CD4-positive, alpha-beta T cell treated with Interleukin-15 for 4 hours (primary cell): ENCODE measurements around the gene FANCI.

Experiments
- DNase-seq: peaks from one replicate; pipeline ENCODE4 v3.0.0-alpha.2; 2020; ENCODE audit warnings: low spot score

FANCI gene

DNA sequence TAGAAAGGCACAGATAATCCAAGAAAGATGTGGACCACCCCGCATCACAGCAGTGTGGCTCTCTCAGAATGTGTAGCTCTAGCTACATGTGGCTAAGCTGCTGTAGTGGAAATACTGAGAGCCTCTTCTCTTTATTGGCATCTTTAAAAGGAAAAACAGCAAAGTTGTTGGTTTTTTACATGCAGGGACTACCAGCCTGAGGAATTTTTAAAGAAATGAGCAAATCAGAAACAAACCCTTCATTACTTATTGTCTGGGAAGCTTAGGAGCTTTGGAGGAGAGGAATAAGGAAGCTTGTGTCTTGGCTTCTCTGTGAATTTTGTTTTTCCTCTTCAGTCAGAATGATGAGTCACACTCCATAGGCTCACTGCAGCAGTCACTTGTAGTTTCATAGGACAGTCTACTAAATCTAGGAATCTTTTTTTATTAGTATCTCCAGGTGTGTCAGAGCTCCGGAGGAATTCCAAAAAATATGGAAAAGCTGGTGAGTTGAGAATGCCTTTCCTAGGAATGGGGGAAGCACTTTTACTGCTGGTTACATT, 63.3 kb downstream of the FANCI start:
- no peak for DNase-seq

DNA sequence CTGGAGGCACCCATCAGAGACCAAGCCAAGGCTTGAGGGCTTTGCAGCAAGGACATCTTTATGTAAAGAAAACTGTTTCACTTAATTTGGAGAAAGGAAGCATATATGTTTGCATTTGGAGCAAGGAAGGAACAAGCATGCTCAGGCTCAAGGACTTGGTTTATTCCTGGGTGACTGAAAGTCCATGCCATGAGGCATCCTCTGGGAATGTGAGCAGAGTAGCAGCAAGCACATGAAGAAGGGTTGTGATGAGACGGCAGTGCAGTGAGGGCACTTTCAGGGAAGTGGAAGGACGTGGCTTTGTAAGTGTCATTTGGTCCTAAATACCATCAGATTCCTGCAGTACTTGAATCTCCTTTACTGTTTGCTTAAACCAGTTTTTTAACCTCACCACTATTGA, 64.0 kb downstream of the FANCI start:
- DNase-seq = no peak

DNA sequence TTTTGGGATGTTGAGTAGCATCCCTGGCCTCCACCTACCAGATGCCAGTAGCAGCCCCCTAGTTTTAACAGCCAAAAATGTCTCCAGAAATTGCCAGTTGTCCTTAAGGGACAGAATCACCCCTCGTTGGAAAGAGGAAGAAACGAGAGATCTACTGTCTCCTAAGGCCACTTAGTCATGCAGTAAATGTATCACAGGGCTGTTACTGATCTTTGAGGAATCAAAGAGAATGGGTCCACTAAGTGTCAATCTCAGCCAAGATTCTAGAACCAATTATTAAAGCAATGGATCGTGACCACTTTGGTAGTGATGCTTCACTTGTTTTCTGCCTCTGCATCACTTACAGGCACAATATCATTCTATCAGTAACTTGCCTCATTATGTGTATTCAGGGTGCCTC, 64.5 kb downstream of the FANCI start:
- no peak for DNase-seq

DNA sequence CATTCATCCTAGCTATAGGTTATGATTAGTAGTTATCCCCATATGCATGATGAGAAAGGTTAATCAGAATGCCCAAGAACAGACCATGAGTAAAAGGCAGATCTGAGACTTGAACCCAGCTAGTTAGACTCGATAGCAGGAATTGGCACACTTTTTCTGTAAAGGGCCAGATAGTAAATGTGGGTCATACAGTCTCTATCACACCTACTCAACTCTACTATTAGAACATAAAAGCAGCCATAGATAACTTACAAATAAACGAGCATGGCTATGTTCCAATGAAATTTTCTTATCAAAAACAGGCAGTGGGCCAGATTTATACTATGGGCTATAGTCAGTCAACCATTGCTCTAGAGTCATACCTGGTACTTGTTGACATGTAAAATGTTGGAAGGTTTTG, 66.2 kb downstream of the FANCI start:
- DNase-seq = no peak

DNA sequence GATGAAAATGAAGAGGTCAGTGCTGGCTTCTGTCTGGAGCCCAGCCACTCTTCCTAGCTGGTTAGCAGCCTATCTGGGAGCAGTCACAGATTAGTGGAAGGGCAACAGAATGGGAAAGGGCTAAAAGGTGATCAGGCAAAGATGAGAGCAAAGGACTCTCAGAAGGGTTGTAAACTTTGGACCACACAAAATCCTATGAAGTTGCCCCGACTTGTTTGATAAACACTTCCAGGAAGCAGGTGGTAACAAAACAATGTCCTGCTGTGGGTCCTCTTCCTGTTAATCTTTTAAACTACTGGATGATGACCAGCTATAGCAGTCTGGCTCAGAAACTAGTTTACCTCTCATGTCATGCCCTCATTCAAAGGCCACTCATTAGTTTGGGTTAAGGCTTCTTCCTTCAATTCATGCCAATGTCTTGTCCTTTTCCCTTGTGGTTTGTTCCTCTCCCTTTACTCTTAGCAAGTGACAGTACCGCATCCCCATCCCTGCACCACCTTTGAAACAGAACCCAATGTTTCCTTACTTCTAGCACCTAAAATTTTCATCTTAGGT, 71.7 kb downstream of the FANCI start:
- no peak for DNase-seq

GRCh38 chr15:89316504-89316903, 72.7 kb downstream of the FANCI start:
- no peak for DNase-seq

GRCh38 chr15:89317186-89317720, 73.5 kb downstream of the FANCI start:
- DNase-seq = no peak

DNA sequence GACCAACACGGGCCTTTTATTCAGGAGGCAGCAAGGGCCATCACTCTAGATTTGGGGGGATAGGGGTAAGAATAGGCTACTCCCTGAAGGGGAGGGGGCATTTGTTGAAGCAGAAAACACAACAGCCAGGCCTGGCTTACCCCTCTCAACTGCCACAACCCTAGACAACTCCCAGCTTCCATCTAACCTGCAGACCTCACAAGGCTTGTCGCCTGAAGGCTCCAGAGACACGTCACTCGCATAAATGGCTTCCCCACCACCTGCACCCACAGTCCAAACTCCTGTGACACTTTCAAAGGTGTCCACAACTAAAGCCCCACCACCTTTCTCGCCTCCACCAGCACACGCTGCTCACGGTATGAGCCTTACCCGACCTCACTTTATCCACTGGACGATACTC, 75.9 kb downstream of the FANCI start:
- DNase-seq = no peak

DNA sequence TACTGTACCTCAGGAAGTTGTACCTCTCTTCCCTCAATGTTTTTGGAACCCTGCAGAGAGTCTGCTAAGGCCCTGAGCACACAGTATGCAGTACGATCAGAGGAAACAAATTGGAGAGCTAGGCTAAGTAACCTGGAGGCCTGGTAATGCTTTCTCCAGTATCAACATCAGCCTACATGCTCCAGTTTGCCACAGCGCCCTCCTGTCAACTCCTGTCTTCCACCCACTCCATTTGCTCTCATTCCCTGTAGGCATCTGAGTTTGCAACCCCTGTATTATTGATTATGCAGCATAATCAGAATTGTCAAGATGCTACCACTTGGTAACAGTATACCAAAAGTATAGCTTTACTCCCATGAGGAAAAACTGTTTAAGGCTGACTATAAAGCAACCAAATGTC, 76.4 kb downstream of the FANCI start:
- no peak for DNase-seq

GRCh38 chr15:89321521-89322410, 78.0 kb downstream of the FANCI start:
- no peak for DNase-seq

DNA sequence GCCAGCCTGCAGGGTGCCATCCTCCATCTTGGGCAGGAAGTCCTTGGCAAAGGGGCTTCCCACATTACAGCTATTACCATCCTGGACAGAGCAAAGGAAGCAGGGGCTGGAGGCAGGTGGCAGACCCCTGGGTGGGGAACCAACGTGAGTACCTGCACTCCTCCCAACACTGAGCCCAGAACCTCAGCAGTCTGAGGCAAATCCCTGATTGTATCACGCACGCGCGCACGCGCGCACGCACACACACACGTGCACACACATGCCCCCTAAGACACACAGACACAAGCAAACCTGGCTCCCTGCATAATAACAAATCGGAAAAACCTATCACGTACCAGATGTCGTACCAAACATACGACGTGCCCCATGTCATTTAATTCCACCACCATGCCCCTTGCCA, 79.0 kb downstream of the FANCI start:
- no peak for DNase-seq

GRCh38 chr15:89323825-89324224, 80.0 kb downstream of the FANCI start:
- DNase-seq = no peak

DNA sequence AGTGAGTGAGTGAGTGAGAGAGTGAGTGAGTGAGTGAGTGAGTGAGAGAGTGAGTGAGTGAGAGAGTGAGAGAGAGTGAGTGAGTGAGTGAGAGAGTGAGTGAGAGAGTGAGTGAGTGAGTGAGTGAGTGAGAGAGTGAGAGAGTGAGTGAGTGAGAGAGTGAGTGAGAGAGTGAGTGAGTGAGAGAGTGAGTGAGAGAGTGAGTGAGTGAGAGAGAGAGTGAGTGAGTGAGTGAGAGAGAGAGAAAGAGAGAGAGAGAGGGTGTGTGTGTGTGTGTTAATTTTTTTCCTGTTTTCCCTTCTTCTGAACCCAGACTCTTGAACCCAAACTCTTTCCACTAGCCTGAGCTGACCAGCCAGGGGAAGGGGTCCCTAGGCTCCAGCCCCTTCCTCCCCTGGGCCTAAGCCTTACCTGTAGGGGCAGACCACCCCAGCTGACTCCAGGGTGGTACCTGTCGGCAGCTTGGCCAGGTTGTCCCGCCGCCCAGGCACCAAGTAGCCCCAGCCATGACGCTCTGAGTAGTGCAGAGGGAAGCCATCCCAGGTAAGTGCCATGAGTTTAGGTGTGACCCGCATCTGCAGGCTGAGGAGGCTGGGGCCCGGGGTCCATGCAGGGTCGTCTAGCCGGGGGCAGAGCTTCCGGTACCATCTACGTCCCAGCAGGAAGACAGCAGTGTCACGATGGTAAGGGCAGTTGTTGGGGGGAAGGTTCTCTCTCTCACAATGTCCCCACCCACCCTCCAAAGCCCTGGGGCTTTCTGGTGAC, 81.4 kb downstream of the FANCI start:
- DNase-seq = no peak

DNA sequence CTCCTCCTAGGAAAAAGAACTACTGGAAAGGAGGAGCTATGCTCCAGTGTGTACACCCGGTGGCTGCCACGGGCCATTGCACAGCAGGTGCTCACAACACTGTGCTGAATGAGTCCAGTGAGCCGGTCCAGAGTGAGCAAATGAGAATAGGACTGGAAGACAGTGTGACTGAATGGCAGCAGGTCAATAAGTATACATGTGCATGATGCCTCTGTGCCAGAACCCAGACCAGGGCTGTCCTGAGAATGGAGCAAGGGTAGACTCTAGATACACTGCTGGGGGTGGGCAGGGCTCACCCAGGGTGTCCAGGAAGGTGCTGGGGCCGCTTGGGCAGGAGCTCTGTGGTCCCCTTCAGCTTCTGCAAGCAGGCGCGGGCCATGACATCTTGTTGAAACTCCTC, 82.5 kb downstream of the FANCI start:
- no peak for DNase-seq

DNA sequence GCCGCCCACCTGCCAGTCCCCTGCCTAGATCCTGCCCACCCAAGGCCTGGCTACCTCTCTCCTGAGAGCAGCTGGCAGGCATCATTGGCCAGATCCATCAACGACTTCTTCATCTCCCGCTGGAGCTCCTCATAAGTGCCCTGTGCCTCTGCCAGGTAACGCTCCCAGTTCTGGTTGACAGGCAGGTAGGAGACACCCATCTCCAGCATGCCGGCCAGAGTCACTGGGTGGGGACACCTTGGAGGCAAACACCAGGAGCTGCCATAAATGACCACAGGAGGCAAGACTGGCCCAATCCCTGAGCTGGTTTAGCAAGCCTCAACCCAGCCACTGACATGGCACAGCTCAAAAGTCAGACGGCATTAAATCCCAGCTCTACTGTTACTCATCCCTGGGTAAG, 83.3 kb downstream of the FANCI start:
- no peak for DNase-seq

- no peak for DNase-seq
Observed at GRCh38 chr15:89328398-89329254, 84.8 kb downstream of the FANCI start.

- DNase-seq = peak; percentile 47
Observed at GRCh38 chr15:89329329-89330084, 85.7 kb downstream of the FANCI start.

- DNase-seq = no peak
Observed at GRCh38 chr15:89330119-89330518, 86.3 kb downstream of the FANCI start.

GRCh38 chr15:89330881-89331595, 87.3 kb downstream of the FANCI start:
- DNase-seq = no peak

DNA sequence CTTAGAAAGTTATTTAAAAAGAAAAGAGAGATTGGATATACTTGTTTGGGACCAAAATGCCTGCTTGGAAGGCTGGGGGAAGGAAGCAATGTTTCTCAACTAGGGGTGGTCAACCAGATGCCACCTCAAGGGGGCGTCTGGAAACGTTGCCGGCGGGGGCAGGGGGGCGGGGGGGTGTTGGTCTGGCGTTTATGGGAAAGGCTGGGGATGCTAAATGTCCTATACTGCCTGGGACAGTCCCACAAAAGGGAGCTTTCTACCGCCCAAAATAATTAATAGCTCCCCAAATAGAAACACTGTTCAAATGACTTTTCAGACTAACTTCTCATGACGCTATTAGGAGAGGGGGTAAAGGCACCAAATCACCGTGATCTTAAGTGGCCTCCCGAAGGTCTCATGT, 88.7 kb downstream of the FANCI start:
- peak; percentile 10 for DNase-seq
